ENCODE measurements around the gene UFD1. TPM values are rescaled to one million over a fixed set of nuclear protein-coding genes. Genes with fewer than 3 reads are reported as not detected.
A peak's percentile ranks its signal among the peaks of the same experiment; 100 is the strongest.

The UFD1 gene
- total and polyA plus RNA-seq, 9 of the 15 experiments (the other 6 are each of a cell fraction or from before 2014, with no cell fraction given) = 238 to 645 (median 363) TPM

- TF ChIP-seq ZNF407 (IDR thresholded peaks at IDR 0.05; ENCODE audit: low read depth) (no peak), E2F3 (CRISPR knock-in tag; IDR thresholded peaks at IDR 0.05) (peak; percentile 81; the same call in 1 of the 2 replicates), ERF (CRISPR knock-in tag; IDR thresholded peaks at IDR 0.05) (0 out of 2 replicates have a peak, but pooled peaks have one; percentile 10), ZBTB43 (CRISPR knock-in tag; IDR thresholded peaks at IDR 0.05) (no peak), MAZ (CRISPR knock-in tag; conservative IDR thresholded peaks at IDR 0.05 in 1 of 2, IDR thresholded peaks at IDR 0.05 in 1 of 2) (peak in 1 of 2 experiments; percentile 38; a peak in 2 of 4 replicates), SMAD3 (CRISPR knock-in tag; conservative IDR thresholded peaks at IDR 0.05) (peak; percentile 58; the same call in 1 of the 2 replicates), ETS2 (tag; IDR thresholded peaks at IDR 0.05; ENCODE audit: borderline replicate concordance, poor library complexity, severe bottlenecking) (no peak), KLF6 (CRISPR knock-in tag; IDR thresholded peaks at IDR 0.05; ENCODE audit: borderline replicate concordance) (peak; percentile 31; the same call in 1 of the 2 replicates), ZNF408 (CRISPR knock-in tag; IDR thresholded peaks at IDR 0.05; ENCODE audit: low read depth) (no peak), ETV6 (IDR thresholded peaks at IDR 0.05; ENCODE audit: borderline replicate concordance in 1 of 2, low read depth in 2 of 2, low read length in 1 of 2) (no peak), ETV6 (CRISPR knock-in tag; IDR thresholded peaks at IDR 0.05; ENCODE audit: borderline replicate concordance) (no peak), GABPB2 (CRISPR knock-in tag; conservative IDR thresholded peaks at IDR 0.05) (no peak), ZNF561 (CRISPR knock-in tag; conservative IDR thresholded peaks at IDR 0.05) (no peak), GATA2 (CRISPR knock-in tag; IDR thresholded peaks at IDR 0.05) (no peak), TEAD1 (CRISPR knock-in tag; IDR thresholded peaks at IDR 0.05) (0 out of 4 replicates have a peak, but pooled peaks of 1 of the 2 experiments have one; percentile 25)
- TF ChIP-seq, protein P1, sequence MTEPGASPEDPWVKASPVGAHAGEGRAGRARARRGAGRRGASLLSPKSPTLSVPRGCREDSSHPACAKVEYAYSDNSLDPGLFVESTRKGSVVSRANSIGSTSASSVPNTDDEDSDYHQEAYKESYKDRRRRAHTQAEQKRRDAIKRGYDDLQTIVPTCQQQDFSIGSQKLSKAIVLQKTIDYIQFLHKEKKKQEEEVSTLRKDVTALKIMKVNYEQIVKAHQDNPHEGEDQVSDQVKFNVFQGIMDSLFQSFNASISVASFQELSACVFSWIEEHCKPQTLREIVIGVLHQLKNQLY (CRISPR knock-in tag; conservative IDR thresholded peaks at IDR 0.05) = 0 out of 4 replicates have a peak, but pooled peaks of 1 of the 2 experiments have one; percentile 59
Measured at GRCh38 chr22:19429950-19430889, 48.8 kb downstream of the UFD1 start (continued).
